Stimulated activated CD8-positive, alpha-beta memory T cell treated with anti-CD3 and anti-CD28 coated beads, Interleukin-4, amount 100 ng/mL, for 48 hours (primary cell): ENCODE results near the gene ACTR3.
"Not testable (repeated sequence)": the region's sequence is repeated elsewhere in the genome, so short reads cannot be mapped to it uniquely, and the experiment has no call there.

Experiments
- DNase-seq: peaks from one replicate; pipeline ENCODE4 v3.0.0-alpha.2; 2020

The ACTR3 gene

DNA sequence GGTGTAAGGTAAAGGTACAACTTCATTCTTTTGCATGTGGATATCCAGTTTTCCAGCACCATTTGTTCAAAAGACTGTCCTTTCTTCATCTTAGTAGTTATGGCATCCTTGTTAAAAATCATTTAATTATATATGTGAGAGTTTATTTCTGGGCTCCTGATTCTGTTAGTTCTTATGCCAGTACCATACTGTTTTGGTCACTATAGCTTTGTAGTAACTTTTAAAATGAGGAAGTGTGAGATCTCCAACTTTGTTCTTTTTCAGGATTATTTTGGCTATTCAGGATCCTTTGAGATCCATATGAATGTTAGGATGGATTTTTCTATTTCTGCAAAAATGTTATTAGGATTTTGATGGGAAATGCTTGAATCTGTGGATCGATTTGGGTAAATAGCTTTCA lies 16.8 kb downstream of the ACTR3 start:
- DNase-seq = no peak

DNA sequence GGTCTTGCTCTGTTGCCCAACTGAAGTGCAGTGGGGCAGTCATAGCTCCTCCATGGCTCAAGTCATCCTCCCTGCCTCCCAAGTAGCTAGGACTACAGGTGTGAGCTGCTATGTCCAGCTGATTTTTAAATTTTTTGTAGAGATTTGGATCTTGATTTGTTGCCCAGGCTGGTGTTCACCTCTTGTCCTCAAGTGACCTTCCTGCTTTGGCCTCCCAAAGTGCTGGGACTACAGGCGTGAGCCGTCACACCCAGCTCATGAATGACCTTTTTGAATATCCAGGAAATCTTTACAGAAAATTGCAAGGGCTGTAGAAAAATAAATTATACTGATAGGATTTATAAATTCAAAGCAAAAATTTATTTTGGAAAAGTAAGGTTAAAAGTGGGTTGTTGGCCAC lies 17.4 kb downstream of the ACTR3 start:
- DNase-seq = no peak

DNA sequence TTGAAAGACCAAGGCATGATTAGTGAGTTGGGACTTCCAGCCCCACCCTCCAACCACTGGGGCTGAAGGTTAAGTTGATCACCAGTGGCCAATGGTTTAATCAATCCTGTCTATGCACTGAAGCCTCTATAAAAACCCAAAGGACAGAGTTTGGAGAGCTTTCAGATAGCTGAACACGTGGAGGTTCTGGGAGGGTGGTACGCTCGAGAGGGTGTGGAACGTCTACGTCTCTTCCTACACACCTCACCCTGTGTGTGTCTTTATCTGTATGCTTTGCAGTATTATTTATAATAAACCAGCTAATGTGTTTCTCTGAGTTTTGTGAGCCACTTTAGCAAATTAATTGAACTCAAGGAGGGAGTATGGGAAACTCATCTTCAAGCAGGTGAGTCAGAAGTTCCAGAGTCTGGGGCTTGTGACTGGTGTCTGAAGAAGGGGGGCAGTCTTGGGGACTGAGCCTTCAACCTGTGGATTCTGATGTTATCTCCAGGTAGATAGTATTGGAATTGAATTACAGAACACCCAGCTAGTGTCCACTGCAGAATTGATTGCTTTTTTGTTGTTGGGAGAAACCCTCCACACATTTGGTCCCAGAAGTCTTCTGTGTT lies 20.3 kb downstream of the ACTR3 start:
- DNase-seq = peak; percentile 72

DNA sequence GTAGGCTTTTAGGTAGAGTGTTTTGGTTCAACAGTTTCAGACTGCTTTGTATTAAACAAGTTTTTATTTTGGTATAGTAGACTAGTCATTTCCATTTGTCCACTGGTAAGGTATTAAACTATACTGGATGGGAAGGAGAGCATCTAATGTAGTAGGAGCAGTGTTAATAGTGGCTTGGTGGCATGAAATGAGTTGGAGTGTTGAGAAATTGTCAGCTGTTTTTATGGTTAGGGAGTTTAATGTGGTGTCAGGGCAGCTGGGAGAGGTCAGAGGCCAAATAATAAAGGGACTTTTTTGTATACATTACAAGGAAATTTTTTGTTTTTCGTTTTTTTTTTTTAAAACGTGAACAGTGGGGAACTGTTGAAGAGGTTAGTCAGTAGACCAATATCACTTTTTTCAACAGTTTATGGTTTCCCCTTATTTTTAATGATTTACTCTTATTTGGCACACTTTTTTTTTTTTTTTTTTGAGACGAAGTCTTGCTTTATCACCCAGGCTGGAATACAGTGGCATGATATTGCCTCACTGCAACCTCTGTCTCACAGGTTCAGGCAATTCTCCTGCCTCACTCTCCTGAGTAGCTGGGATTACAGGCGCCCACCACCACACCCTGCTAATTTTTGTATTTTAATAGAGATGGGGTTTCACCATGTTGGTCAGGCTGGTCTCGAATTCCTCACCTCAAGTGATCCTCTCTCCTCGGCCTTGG lies 21.2 kb downstream of the ACTR3 start:
- DNase-seq = no peak

DNA sequence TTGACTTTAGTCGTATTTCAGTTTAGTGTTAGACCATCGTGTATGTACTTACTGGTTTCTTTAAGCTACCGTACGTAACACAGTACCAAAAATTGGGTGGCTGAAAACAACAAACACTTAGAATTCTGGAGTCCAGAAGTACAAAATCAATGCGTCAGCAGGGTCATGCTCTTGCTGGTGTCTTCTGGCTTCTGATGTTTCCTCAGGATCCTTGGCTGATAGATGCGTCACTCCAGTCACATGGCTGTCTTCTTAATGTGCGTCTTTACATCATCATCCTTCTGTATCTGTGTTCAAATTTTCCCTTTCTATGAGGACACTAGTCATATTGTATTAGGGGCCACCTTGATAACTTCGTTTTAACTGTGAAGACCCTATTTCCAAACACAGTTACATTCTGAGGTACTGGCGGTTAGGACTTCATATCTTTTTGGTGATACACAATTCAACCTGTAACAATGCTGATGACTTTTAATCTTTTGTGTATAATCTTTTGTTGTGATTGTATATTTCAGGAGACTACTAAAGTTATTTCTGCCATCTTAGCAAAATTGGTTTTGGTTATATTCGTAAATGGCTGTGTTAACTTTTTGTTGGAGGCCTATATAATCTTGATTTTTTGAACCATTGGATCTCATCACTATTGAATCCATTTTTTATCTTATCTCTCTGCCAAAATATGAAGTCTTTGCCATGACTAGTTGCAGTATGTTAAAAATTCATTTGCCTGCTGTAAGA lies 25.4 kb downstream of the ACTR3 start:
- DNase-seq = no peak

DNA sequence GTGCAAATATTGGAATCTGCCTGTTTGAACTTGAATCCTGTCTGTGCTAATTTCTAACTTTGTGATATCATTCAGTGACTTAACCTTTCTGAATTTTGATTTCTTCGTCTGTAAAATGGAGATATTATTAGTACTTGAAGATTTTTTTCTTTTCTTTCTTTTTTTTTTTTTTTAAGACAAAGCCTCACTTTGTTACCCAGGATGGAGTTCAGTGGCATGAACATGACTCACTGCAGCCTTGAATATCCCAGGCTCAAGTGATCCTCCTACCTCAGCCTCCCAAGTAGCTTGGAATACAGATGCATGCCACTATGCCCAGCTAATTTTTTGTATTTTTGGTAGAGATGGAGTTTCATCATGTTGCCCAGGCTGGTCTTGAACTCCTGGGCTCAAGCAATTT lies 28.3 kb downstream of the ACTR3 start:
- DNase-seq = no peak

DNA sequence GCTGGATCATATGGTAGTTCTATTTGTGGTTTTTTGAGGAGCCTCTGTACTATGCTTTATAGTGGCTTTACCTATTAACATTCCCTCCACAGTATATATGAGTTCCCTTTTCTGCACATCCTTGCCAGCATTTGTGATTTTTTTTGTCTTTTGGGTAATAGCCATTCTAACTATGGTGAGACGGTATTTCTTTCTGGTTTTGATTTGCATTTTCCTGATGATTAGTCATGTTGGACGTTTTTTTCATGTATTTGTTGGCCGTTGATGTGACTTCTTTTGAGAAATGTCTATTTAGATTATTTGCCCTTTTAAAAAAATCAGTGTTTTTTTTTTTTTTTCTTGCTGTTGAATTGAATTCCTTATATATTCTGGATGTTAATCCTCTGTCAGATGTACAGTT lies 31.1 kb downstream of the ACTR3 start:
- no peak for DNase-seq

DNA sequence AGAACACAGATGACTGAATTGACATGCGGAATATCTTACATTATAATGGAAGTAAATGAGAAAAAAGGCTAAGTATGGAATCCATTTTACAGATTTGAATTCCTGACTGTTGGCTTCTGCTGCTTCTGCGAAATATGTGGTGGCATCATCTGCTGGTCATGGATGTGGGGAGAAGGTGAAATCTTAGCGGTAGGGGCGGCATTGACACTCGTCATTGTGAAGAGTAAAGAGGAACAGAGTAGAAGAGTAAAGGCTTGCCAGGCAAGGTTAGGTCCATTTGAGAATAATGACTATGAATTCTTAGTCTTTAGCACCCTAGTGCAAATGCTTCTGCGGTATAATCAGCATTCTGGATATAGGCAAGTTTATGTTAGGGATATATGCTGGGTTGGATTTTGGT lies 32.4 kb downstream of the ACTR3 start:
- DNase-seq = no peak

DNA sequence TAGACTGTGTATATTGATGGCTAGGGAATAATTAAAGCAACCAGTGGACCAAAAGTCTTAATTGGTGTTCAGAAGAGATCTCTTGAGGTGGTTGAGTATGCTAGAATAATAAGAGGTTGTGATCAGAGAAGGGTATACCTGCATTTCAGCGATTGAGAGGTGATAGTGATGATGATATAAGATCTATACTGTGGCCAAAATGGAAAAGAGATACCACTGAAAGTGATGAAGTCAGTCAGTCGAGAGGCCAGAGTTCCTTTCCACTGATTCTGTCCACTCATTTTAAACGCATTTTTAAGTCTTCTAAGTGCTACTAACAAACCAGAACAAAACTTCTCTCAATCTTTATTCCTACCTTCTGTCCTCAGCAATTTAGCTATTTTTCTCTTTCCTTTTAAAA lies 32.9 kb downstream of the ACTR3 start:
- no peak for DNase-seq

DNA sequence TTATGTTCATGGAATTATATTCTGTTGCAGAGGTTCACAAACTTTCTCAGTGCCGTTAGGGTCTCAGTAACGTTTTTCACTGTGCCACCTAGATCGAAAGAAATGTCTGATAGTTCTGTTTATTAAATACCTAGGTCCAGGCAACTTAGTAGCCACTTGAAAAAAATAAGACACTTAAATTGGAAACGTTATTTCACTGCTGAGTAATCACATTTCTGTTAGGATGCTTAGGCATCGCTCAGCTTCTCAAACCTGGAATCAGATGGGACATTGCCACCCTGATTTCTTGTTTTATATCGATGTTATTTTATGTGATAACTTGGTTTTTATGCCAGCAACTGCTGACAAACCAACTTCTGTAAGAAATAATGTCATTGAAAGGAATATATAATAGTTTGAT lies 36.0 kb downstream of the ACTR3 start:
- DNase-seq = no peak

DNA sequence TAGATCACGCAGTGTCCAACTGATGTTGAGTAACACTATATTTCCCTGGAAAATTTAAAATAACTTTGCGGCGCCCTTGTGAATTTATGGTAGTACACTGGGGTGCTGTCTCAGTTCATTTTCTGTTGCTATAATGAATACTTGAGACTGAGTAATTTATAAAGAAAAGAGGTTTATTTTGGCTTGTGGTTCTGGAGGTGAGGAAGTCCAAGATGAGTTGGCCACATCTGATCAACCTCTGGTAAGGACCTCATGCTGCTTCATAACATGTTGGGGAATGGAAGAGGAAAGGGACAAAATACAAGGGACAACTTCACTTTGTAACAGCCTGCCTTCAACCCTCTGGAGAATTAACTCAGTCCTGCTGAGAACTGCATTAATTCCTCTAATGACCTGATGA lies 36.4 kb downstream of the ACTR3 start:
- no peak for DNase-seq

DNA sequence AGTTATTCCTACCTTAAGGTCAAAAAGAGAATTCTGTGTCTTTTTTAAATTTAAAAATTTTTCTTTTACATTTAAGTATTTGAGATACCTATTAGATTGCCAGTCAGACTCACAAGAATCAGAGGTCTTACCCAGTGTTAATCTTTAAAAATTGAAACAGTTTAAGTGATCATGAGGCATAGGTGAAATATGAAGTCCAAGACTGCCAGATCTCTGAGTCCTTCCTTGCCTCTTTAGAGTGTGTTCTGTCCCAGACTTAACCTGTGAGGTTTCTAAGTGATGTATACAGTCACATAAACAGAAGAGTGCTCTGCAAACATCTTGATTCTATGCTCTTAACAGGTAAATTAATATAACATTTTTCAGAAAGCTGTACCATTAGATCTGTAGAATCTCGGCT lies 40.6 kb downstream of the ACTR3 start:
- no peak for DNase-seq

DNA sequence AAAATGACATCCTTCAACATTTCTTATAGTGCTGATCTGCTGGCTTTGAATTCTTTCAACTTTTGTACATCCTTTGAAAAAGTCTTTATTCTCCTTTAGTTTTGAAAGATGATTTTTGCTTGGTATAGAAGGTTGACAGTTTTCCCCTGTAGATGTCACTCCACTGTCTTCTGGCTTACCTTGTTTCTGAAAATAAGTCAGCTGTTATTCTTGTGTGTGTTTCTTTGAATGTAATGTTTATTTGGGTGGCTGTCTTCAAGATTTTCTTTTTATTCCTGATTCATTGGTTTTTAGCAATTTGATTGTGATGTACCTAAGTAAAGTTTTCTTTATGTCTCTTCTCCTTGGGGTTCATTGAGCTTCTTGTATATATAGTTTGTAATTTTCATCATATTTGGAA lies 47.6 kb downstream of the ACTR3 start:
- DNase-seq = no peak

DNA sequence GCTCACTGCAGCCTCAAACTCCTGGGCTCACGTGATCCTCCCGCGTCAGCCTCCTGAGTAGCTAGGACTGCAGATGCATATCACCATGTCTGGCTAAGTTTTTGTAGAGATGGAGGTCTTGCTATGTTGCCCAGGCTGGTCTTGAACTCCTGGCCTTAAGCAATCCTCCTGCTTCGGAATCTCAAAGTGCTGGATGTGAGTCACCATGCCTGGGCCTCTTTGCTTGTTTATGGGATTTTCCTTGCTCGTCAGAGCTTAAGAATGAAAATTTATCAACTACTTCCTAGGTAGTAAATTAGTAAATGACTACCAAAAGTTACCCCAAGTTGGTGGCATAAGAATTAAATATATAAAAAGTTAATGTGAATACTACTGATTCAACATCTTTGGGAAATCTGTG lies 51.0 kb downstream of the ACTR3 start:
- no peak for DNase-seq

DNA sequence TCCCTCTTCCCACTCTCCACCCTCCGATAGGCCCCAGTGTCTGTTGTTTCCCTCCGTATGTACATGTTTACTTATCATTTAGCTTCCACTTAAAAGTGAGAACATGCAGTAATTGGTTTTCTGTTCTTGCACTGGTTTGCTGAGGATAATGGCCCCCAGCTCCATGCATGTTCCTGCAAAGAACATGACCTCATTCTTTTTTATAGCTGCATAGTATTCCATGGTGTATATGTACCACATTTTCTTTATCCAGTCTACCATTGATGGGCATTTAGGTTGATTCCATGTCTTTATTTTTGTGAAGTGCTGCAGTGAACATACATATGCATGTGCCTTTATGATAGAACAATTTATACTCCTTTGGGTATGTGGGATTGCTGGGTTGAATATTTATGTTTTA lies 55.9 kb downstream of the ACTR3 start:
- DNase-seq = not testable (repeated sequence)

DNA sequence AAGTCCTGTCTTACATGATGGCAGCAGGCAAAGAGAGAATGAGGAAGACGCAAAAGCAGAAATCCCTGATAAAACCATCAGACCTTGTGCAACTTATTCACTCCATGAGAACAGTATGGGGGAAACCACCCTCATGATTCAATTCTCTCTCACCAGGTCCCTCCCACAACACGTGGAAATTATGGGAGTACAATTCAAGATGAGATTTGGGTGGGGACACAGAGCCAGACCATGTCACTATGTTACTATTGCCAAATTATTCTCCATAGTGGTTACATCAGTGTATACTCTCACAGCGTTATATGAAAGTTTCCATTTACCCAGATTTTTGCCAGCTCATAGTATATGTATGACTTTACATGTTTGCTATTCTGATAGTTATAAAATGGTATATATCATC lies 61.0 kb downstream of the ACTR3 start:
- DNase-seq = not testable (repeated sequence)

DNA sequence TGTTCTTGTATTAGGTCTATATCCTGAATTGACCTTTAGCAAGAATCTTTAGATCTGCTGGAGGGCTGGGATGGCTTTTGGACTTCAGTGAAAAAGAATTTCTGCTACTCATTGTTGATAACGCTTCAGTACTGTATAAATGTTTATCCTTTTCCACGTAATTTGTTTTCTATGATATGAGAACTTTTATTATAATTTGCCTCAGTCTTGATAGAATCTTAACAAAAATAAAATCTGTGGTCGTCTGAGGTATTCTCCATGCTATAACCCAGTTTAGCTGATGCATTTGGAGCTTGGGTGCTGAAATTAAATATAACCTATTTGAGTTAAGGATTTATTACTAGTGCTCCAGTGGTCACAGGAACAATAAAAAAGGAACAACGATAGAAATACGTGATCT lies 71.1 kb downstream of the ACTR3 start:
- no peak for DNase-seq

DNA sequence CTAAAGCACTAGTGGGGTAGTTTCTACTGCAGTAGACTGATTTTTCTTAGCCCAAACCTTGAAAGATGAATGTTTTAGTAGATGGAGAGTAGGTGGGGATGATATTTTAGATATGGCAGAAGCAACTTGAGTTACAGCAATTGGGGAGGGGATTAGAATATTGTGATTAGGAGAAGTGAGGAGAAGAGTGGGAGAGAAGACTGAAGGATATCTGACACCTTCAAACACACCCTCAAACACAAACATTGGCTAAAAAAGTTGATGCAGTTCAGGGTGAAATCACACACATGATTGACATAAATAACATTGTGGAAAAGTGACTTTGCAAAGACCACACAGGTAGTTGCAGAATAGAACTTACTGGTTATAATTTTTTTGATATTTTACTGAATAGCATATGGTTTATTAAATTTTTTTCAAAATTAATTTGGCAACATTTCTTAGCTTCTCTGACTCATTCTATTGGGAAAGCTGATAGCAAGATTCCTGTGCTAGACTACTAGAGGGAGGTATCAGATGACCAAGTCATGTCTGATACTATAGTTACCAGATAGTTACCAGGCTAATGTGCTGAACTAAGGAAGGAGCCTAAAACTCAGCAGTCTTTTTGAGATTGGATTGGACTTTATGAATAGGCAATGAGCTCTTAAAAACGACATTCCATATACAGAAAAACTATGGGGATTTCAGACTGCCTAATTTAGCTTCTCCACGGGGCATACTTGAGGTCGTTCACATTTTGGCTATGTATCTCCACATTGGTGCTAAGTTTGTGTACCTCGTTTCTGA lies 73.0 kb downstream of the ACTR3 start:
- no peak for DNase-seq

DNA sequence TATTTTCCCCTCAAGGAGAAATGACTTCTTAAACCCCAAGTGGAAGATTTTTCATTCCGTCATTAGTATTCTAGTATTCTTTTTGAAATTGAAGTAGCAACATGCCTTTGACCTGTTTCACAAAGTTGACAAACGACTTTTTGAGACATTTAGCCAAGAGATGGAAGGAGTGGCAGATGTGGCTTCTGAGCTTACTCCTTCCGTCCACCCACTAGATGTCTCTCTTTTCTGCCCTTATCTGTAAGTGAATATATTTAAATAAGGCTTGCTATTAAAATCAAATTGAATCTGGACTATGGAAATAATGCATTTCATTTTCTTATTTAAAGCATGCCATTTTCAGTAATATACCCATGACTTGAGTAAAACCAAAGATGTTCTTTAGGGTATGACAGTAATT lies 74.1 kb downstream of the ACTR3 start:
- DNase-seq = no peak

DNA sequence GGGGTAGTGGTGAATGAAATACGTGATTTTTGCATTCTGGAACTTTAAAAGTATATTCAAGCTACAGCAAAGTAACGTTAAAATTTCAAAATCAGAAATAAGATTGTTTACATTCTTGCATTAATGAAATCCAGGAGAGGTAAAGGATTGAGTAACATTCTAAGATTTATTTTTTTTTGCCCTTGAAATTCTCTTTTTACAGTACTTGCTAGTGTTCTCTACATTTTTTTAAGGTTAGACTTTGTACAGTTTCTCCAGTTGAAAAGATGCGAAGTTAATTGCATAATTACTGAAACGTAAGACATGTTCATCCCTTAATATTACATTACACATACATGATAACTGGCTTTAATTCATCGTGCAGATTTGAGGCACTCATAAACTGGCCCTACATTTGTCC lies 74.5 kb downstream of the ACTR3 start:
- no peak for DNase-seq

DNA sequence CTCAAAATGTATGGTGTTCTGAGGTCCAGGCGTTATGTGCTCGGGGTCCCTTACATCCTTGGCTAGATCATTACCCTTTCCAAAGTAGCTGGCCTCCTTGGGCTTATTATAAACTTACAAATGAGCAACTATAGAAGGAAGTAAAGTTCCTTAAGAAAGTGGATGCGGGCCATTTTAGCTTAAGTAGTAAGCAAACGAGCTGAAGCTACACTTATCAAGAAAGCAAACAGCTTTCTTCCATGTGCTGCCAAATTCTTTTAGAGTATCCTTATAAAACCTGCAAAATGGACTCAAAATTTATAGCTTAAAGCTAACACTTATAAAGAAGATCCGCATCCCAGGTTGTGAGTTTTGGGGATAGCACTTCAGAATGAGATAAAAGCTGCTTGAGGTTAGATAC lies 75.3 kb downstream of the ACTR3 start:
- no peak for DNase-seq

DNA sequence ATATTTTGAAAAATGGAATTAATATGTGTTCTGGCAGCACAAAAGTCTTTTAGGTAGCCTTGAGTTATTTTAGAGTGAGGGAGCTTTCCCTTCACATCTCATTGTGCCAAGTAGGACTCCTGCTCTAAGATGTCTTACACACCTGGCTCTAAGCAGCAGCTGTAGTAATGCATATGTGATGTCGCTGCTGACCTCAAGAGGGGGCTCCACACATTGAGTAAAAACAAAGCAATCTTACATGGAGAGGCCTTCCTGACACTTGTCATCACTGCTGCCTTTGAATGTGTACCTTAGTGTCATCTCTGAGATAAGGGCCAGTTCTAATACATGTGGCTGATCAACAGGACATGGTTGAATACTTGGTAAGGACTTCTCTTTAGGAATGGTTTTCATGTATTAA lies 75.8 kb downstream of the ACTR3 start:
- no peak for DNase-seq

DNA sequence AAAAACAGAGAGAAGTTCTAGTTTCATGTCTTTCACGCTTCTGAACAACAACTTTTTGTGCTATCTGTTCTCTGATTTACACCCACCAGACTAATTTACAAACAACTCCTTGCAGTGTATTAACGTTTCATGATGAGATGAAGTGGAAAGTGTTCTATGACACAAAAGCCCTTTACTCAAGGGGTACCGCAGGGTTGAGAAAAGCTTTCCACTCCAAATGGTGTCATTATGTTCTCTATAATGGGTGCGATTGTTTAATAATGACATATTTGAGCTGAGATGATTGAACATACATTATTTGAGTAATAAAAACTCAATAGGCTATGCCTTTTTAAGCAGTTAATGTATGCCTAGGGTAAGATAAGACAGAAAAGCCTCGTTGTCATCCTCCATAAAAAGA lies 76.3 kb downstream of the ACTR3 start:
- DNase-seq = no peak

DNA sequence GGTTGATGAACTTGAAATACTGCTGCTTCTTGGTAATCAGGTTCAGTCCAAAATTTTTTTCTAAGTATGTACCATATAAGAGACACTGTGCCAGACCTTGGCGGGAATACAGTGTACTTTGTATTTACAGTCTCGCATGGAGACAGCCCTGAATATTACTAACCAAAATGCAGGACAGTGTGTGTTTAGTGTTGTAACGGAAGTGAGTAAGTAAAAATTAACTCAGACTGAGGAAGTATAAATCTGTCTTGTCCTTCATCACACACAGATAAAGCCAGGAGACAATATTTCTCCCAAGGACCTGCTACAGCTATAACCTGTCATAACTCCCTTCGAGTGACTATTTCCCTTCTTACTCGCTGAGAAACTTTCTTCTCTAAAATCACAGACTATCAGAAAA lies 76.9 kb downstream of the ACTR3 start:
- DNase-seq = no peak
